ENCODE data around the gene DNER. TPM values are rescaled to one million over a fixed set of nuclear protein-coding genes. Genes with fewer than 3 reads are reported as not detected.

The DNER gene
- polyA plus RNA-seq, 2 of the 4 experiments (the other 2 are of a cell fraction): 0.34 to 4.2 TPM

DNA sequence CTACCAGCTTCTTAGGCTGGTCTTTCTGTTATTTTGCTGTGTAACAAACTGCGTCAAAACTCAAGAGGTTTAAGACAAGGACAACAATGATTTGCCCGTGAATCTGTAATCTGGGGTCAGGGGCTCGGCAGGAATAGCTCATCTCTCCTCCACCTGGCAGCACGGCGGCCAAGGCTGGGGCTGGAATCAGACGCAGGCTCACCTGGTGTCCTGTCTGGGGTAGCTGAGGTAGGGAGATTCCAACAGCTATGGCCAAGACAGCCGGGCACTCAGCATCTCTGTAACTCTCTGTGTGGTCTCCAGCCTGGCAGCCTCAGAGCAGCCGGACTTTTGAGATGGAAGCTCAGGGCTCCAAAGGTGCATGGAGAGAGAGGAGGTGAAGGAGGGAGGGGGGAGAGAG, 42.3 kb downstream of the DNER start:
- H3K9me3 ChIP-seq: no peaks in the 10 kb centered on the region
- TF ChIP-seq RAD21 (conservative IDR thresholded peaks at IDR 0.05 in 1 of 2, IDR thresholded peaks at IDR 0.05 in 1 of 2) (no peak), CHD2 (IDR thresholded peaks at IDR 0.05; ENCODE audit: low read length, partially characterized antibody) (no peak), ZFP36 (IDR thresholded peaks at IDR 0.05; ENCODE audit: borderline replicate concordance, partially characterized antibody) (no peak)
- TF ChIP-seq, protein P1, sequence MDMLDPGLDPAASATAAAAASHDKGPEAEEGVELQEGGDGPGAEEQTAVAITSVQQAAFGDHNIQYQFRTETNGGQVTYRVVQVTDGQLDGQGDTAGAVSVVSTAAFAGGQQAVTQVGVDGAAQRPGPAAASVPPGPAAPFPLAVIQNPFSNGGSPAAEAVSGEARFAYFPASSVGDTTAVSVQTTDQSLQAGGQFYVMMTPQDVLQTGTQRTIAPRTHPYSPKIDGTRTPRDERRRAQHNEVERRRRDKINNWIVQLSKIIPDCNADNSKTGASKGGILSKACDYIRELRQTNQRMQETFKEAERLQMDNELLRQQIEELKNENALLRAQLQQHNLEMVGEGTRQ (IDR thresholded peaks at IDR 0.05): no peak
- DNase-seq (ENCODE audit: low read depth in 1 of 2, low spot score in 1 of 2) (no peak), FAIRE-seq (no peak), ATAC-seq (no peak)
- ChIA-PET CTCF (no interaction called here), POLR2A (no interaction called here)
- H3K4me3 ChIP-seq: no peak overlapping the region
- no peaks in the 10 kb centered on the region for H3K4me1 ChIP-seq
- H3K27ac ChIP-seq: no peak overlapping the region
- 12% methylated on average over 8 of the region's 8 CpGs for WGBS (ENCODE audit: missing lambda C conversion rate)
- no peak overlapping the region for H3K4me2 ChIP-seq

DNA sequence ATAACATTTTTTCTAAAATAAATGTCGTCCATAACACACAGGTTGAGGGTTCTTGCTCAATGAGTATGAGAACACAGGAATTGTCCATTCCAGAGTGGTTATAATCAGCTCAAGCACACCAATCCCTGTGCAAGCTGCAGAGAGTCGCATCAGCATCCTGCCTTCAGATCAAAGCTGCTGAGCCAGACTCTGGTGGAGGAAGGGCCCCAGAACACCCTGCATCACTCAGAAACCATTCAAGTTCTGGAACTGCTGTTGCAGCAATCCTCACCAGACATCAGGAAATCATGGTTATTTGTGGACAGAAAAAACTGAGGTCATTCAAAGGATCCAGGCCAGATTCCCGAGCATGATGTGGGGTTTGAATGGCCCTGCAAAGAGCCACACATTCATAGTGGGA, 44.5 kb downstream of the DNER start:
- WGBS (ENCODE audit: missing lambda C conversion rate): 2% methylated on average over 3 of the region's 3 CpGs
- no peak overlapping the region for H3K4me2 ChIP-seq
- CTCF ChIA-PET: no interaction called here
- POLR2A ChIA-PET: no interaction called here
- H3K4me1 ChIP-seq: no peaks in the 10 kb centered on the region
- DNase-seq (ENCODE audit: low read depth in 1 of 2, low spot score in 1 of 2) (no peak), FAIRE-seq (no peak), ATAC-seq (no peak)
- no peak overlapping the region for H3K27ac ChIP-seq
- H3K9me3 ChIP-seq: no peaks in the 10 kb centered on the region
- TF ChIP-seq CBX8 (IDR thresholded peaks at IDR 0.05): no peak
- TF ChIP-seq HDAC2 (IDR thresholded peaks at IDR 0.05): no peak
- no peak for TF ChIP-seq ZC3H11A (IDR thresholded peaks at IDR 0.05)
- no peak for TF ChIP-seq HOXB5 (CRISPR knock-in tag; IDR thresholded peaks at IDR 0.05)
- no peak for TF ChIP-seq ZSCAN20 (CRISPR knock-in tag; IDR thresholded peaks at IDR 0.05)
- TF ChIP-seq SMC3 (IDR thresholded peaks at IDR 0.05): no peak
- no peak for TF ChIP-seq RFX5 (IDR thresholded peaks at IDR 0.05)
- TF ChIP-seq EHF (CRISPR knock-in tag; IDR thresholded peaks at IDR 0.05): no peak
- TF ChIP-seq CBX2 (IDR thresholded peaks at IDR 0.05; ENCODE audit: borderline replicate concordance, low read depth): no peak
- TF ChIP-seq, protein P1 (IDR thresholded peaks at IDR 0.05): no peak
- TF ChIP-seq NR3C1 (IDR thresholded peaks at IDR 0.05): no peak
- TF ChIP-seq, protein P2, sequence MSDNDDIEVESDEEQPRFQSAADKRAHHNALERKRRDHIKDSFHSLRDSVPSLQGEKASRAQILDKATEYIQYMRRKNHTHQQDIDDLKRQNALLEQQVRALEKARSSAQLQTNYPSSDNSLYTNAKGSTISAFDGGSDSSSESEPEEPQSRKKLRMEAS (IDR thresholded peaks at IDR 0.05): no peak
- no peak for TF ChIP-seq FOSL2 (IDR thresholded peaks at IDR 0.05)
- no peak for TF ChIP-seq FOSL2 (CRISPR knock-in tag; IDR thresholded peaks at IDR 0.05)
- TF ChIP-seq, protein P3, sequence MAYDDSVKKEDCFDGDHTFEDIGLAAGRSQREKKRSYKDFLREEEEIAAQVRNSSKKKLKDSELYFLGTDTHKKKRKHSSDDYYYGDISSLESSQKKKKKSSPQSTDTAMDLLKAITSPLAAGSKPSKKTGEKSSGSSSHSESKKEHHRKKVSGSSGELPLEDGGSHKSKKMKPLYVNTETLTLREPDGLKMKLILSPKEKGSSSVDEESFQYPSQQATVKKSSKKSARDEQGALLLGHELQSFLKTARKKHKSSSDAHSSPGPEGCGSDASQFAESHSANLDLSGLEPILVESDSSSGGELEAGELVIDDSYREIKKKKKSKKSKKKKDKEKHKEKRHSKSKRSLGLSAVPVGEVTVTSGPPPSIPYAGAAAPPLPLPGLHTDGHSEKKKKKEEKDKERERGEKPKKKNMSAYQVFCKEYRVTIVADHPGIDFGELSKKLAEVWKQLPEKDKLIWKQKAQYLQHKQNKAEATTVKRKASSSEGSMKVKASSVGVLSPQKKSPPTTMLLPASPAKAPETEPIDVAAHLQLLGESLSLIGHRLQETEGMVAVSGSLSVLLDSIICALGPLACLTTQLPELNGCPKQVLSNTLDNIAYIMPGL (CRISPR knock-in tag; IDR thresholded peaks at IDR 0.05; ENCODE audit: borderline replicate concordance): no peak
- TF ChIP-seq SREBF2 (IDR thresholded peaks at IDR 0.05): no peak
- no peak overlapping the region for H3K4me3 ChIP-seq

DNA sequence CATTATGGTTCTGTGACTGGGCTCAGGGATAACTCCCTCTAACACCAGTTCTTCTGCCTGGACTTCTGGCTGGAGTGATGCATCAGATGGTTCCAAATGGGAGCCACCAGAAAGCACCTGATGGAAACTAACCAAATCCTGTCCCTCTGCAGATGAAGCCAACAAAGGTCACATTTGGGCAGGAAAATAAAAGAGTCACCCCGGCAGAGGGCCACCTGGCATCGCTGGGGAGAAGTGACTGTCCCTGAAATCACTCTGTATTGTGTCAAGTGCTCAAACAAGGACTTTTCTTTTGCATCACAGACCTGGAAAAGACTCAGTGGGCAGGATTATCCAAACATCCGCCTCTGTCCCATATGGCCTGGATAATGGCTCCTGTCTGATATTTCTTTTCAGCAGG, 47.5 kb downstream of the DNER start:
- Histone ChIP-seq H3K27ac (no peak overlapping the region), H3K4me1 (no peaks in the 10 kb centered on the region), H3K4me2 (no peak overlapping the region), H3K9me3 (no peaks in the 10 kb centered on the region), H3K4me3 (no peak overlapping the region)
- 15% methylated on average over 3 of the region's 3 CpGs for WGBS (ENCODE audit: missing lambda C conversion rate)
- no peak for FAIRE-seq
- no peak for DNase-seq (ENCODE audit: low read depth in 1 of 2, low spot score in 1 of 2)
- no peak for ATAC-seq
- ChIA-PET POLR2A (no interaction called here), CTCF (no interaction called here)
- TF ChIP-seq MAFK (IDR thresholded peaks at IDR 0.05; ENCODE audit: partially characterized antibody) (no peak), EHF (CRISPR knock-in tag; IDR thresholded peaks at IDR 0.05) (no peak), POLR2AphosphoS2 (conservative IDR thresholded peaks at IDR 0.05; ENCODE audit: low read length) (no peak), GATA3 (IDR thresholded peaks at IDR 0.05; ENCODE audit: borderline replicate concordance) (no peak), HDAC2 (IDR thresholded peaks at IDR 0.05) (no peak), HOXB13 (CRISPR knock-in tag; IDR thresholded peaks at IDR 0.05; ENCODE audit: low read depth) (no peak), POLR2A (IDR thresholded peaks at IDR 0.05; ENCODE audit: low read length) (no peak), NPAS2 (CRISPR knock-in tag; IDR thresholded peaks at IDR 0.05; ENCODE audit: borderline replicate concordance) (no peak), PHF8 (IDR thresholded peaks at IDR 0.05; ENCODE audit: borderline replicate concordance, low read depth) (no peak), RCOR1 (IDR thresholded peaks at IDR 0.05; ENCODE audit: low read depth, low read length) (no peak), EHMT2 (IDR thresholded peaks at IDR 0.05; ENCODE audit: low read depth) (no peak)
- TF ChIP-seq, protein P4, sequence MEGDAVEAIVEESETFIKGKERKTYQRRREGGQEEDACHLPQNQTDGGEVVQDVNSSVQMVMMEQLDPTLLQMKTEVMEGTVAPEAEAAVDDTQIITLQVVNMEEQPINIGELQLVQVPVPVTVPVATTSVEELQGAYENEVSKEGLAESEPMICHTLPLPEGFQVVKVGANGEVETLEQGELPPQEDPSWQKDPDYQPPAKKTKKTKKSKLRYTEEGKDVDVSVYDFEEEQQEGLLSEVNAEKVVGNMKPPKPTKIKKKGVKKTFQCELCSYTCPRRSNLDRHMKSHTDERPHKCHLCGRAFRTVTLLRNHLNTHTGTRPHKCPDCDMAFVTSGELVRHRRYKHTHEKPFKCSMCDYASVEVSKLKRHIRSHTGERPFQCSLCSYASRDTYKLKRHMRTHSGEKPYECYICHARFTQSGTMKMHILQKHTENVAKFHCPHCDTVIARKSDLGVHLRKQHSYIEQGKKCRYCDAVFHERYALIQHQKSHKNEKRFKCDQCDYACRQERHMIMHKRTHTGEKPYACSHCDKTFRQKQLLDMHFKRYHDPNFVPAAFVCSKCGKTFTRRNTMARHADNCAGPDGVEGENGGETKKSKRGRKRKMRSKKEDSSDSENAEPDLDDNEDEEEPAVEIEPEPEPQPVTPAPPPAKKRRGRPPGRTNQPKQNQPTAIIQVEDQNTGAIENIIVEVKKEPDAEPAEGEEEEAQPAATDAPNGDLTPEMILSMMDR (IDR thresholded peaks at IDR 0.05): no peak
- TF ChIP-seq, protein P5, sequence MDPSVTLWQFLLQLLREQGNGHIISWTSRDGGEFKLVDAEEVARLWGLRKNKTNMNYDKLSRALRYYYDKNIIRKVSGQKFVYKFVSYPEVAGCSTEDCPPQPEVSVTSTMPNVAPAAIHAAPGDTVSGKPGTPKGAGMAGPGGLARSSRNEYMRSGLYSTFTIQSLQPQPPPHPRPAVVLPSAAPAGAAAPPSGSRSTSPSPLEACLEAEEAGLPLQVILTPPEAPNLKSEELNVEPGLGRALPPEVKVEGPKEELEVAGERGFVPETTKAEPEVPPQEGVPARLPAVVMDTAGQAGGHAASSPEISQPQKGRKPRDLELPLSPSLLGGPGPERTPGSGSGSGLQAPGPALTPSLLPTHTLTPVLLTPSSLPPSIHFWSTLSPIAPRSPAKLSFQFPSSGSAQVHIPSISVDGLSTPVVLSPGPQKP (IDR thresholded peaks at IDR 0.05; ENCODE audit: low read depth, low read length): no peak
